Keratinocyte (primary cell): ENCODE data around the gene DCLK2.

ENCODE experiments used
- EZH2 ChIP-seq: IDR thresholded peaks from one replicate; pipeline ENCODE4 v1.6.1; 2012; ENCODE audit warnings: inconsistent platforms, mild to moderate bottlenecking, low read length, moderate library complexity
- TF ChIP-seq, protein P1 (sequence below), 3 experiments: IDR thresholded peaks in 1 of 3; conservative IDR thresholded peaks in 1 of 3; optimal IDR thresholded peaks in 1 of 3; 2 replicates in 2 of 3; 3 replicates in 1 of 3; pipeline versions ENCODE3 to v1.5.1; 2011; ENCODE audit warnings: low read length in 3 of 3, mild to moderate bottlenecking in 3 of 3, moderate library complexity in 2 of 3, control low read depth in 1 of 3, inconsistent platforms in 1 of 3; ENCODE audit not compliant: insufficient read depth in 2 of 3; ENCODE audit errors: extremely low read depth in 1 of 3

DNA sequence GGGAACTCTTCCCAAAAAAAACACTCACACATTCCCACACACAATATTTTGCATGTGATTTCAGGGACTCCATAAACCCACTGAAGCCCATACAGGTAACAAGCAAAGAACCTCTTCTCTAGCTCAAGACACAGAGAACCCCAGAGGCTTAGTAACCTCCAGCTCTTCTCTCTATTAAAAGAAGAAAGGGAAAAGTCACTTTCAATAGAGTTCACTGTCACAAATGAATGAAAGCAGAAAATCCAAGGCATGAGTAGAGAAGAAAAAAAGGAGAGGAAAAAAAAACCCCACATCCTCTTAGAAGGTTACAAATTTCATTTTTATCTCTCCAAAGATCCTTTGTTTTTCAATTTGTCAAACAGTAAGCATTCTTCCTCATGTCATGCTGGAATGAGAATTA, 30.7 kb upstream of the DCLK2 start:
- TF ChIP-seq, protein P1, sequence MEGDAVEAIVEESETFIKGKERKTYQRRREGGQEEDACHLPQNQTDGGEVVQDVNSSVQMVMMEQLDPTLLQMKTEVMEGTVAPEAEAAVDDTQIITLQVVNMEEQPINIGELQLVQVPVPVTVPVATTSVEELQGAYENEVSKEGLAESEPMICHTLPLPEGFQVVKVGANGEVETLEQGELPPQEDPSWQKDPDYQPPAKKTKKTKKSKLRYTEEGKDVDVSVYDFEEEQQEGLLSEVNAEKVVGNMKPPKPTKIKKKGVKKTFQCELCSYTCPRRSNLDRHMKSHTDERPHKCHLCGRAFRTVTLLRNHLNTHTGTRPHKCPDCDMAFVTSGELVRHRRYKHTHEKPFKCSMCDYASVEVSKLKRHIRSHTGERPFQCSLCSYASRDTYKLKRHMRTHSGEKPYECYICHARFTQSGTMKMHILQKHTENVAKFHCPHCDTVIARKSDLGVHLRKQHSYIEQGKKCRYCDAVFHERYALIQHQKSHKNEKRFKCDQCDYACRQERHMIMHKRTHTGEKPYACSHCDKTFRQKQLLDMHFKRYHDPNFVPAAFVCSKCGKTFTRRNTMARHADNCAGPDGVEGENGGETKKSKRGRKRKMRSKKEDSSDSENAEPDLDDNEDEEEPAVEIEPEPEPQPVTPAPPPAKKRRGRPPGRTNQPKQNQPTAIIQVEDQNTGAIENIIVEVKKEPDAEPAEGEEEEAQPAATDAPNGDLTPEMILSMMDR (optimal IDR thresholded peaks at IDR 0.05 in 1 of 3, IDR thresholded peaks at IDR 0.05 in 1 of 3, conservative IDR thresholded peaks at IDR 0.05 in 1 of 3; ENCODE audit: extremely low read depth in 1 of 3, insufficient read depth in 2 of 3, low read length in 3 of 3): no peak
- TF ChIP-seq EZH2: no peak
